PC-3 (cell line): ENCODE data around the gene CDC42BPB. TPM values are rescaled to one million over a fixed set of nuclear protein-coding genes. Genes with fewer than 3 reads are reported as not detected.

Experiments used
- ATAC-seq: fragments of 200-7000 bp; cut with Tn5 transposase; 2 replicates; pipeline ENCODE4 v1.9.1; 2020; ENCODE audit warnings: mild to moderate bottlenecking, moderate library complexity
- BruUV-seq: library from RNA; stranded (reverse); fragments of 400-500 nt; replicated peaks from 2 replicates; lab custom pipeline; 2021; lab: Mats Ljungman, UMichigan
- CTCF ChIA-PET: fragments of 300-600 bp; sonication (Branson Sonifier 250); formaldehyde crosslinking; loops from one replicate; lab custom pipeline; 2022; ENCODE audit warnings: antibody characterized with exemption; lab: Charles Lee
- POLR2A ChIA-PET: fragments of 300-600 bp; sonication (Branson Sonifier 250); formaldehyde crosslinking; loops from one replicate; lab custom pipeline; 2022; ENCODE audit warnings: antibody characterized with exemption; ENCODE audit not compliant: unreplicated experiment; lab: Charles Lee
- DNase-seq: peaks from one replicate; pipeline ENCODE4 v3.0.0-alpha.2; 2015
- H2AFZ ChIP-seq: fragments of 300-600 bp; sonication (generic); 2 replicates; pipeline ENCODE4 v1.6.0; 2016; ENCODE audit warnings: antibody characterized with exemption, low read length
- H3F3A ChIP-seq: fragments of 300-600 bp; sonication (generic); one replicate; pipeline ENCODE4 v1.6.0; 2017; ENCODE audit warnings: antibody characterized with exemption, low read length, control low read depth, mild to moderate bottlenecking; ENCODE audit not compliant: unreplicated experiment
- H3K27ac ChIP-seq: fragments of 300-600 bp; sonication (generic); 2 replicates; pipeline ENCODE4 v1.5.1; 2016; ENCODE audit warnings: mild to moderate bottlenecking, low read length
- H3K27me3 ChIP-seq: fragments of 300-600 bp; sonication (generic); 2 replicates; pipeline ENCODE4 v1.6.1; 2016; ENCODE audit warnings: low read length, mixed read lengths
- H3K36me3 ChIP-seq: fragments of 300-600 bp; sonication (generic); 2 replicates; pipeline ENCODE4 v1.6.1; 2016; ENCODE audit warnings: low read depth, mixed run types, low read length, mixed read lengths
- H3K4me1 ChIP-seq: fragments of 300-600 bp; sonication (generic); 2 replicates; pipeline ENCODE4 v1.5.1; 2016; ENCODE audit warnings: low read length; ENCODE audit not compliant: insufficient read depth
- H3K4me2 ChIP-seq: fragments of 300-600 bp; sonication (generic); 2 replicates; pipeline ENCODE4 v1.6.0; 2016; ENCODE audit warnings: low read length
- H3K4me3 ChIP-seq: fragments of 300-600 bp; sonication (generic); 2 replicates; pipeline ENCODE4 v1.5.1; 2016; ENCODE audit warnings: mild to moderate bottlenecking, low read length, mixed read lengths
- H3K79me2 ChIP-seq: fragments of 300-600 bp; sonication (generic); 2 replicates; pipeline ENCODE4 v1.6.1; 2017; ENCODE audit warnings: low read length, mixed read lengths
- H3K9ac ChIP-seq: fragments of 300-600 bp; sonication (generic); 2 replicates; pipeline ENCODE4 v1.6.0; 2016; ENCODE audit warnings: mild to moderate bottlenecking, low read length
- H3K9me2 ChIP-seq: fragments of 300-600 bp; sonication (generic); replicated peaks from 2 replicates; pipeline ENCODE4 v1.6.1; 2016; ENCODE audit warnings: mixed run types, low read length, mixed read lengths
- H3K9me3 ChIP-seq: fragments of 300-600 bp; sonication (generic); 2 replicates; pipeline ENCODE4 v1.6.1; 2016; ENCODE audit warnings: low read length, mixed read lengths
- H4K20me1 ChIP-seq: fragments of 300-600 bp; sonication (generic); 2 replicates; pipeline ENCODE4 v1.6.1; 2016; ENCODE audit warnings: low read length, mixed read lengths
- CTCF ChIP-seq: fragments of 300-600 bp; sonication (generic); conservative IDR thresholded peaks from 2 replicates; pipeline ENCODE4 v1.5.1; 2017; ENCODE audit warnings: antibody characterized with exemption, low read depth, mild to moderate bottlenecking, low read length
- EZH2 ChIP-seq: fragments of 300-600 bp; sonication (generic); IDR thresholded peaks from one replicate; pipeline ENCODE4 v1.6.1; 2017; ENCODE audit warnings: antibody characterized with exemption, mild to moderate bottlenecking, low read length; ENCODE audit not compliant: unreplicated experiment
- EZH2phosphoT487 ChIP-seq: fragments of 300-600 bp; sonication (generic); IDR thresholded peaks from 2 replicates; pipeline ENCODE4 v1.6.1; 2018; ENCODE audit warnings: mild to moderate bottlenecking, antibody characterized with exemption, low read length, borderline replicate concordance
- intact Hi-C: fragments of 100-400 bp; cut with micrococcal nuclease; formaldehyde crosslinking; loops from 2 replicates; pipeline ENCODE4 v1.9.0; 2023
- total RNA-seq: library from RNA; depleted of rRNA; stranded (reverse); fragments of >200 nt; gene quantifications from 2 replicates; pipeline ENCODE4 v1.2.3, GENCODE V29; 2014

Gene CDC42BPB
- total RNA-seq, 1 experiment from 2014 or later, result 73.0 TPM

GRCh38 chr14:103085106-103086091, 28.1 kb upstream of the CDC42BPB start:
- ATAC-seq, result peak; percentile 34; the same call in 1 of the 2 replicates

GRCh38 chr14:103084021-103084919, 26.9 kb upstream of the CDC42BPB start, which contains the start of gene LBHD2:
LBHD2 (plus strand) TSS chr14:103084210; CDS start chr14:103086013, 1,803 bp downstream.
- no peaks in the 10 kb centered on the region for H3K27me3 ChIP-seq
- H3K36me3 ChIP-seq, result no peaks in the 10 kb centered on the region
- H3K9me3 ChIP-seq, result no peaks in the 10 kb centered on the region
- no peak within 1 kb of the TSS for H3K9ac ChIP-seq
- ChIA-PET POLR2A (no interaction called here), CTCF (no interaction called here)
- intact Hi-C loops, result no loop called here
- no TSS peak for BruUV-seq
- H2AFZ ChIP-seq, result no peak within 1 kb of the TSS
- H3K79me2 ChIP-seq, result no peaks in the 10 kb centered on the region
- no peak within 1 kb of the TSS for H3K4me2 ChIP-seq
- no peak within 1 kb of the TSS for H3K27ac ChIP-seq
- ATAC-seq (no peak), DNase-seq (no peak)
- no peak within 1 kb of the TSS for H3K4me3 ChIP-seq
- H3F3A ChIP-seq, result no peaks in the 10 kb centered on the region
- H3K9me2 ChIP-seq, result no peaks in the 10 kb centered on the region
- TF ChIP-seq EZH2 (no peak), EZH2phosphoT487 (no peak), CTCF (no peak)
- no peaks in the 10 kb centered on the region for H3K4me1 ChIP-seq
- no peaks in the 10 kb centered on the region for H4K20me1 ChIP-seq

More at GRCh38 chr14:103085106-103086091, 28.1 kb upstream of the CDC42BPB start:
- no TSS peak for BruUV-seq
- Histone ChIP-seq H3K27ac (no peak overlapping the region), H3K4me3 (no peak overlapping the region), H3K9me3 (no peaks in the 10 kb centered on the region), H2AFZ (no peak overlapping the region), H3K9me2 (no peaks in the 10 kb centered on the region), H3K9ac (no peak overlapping the region), H3K36me3 (no peaks in the 10 kb centered on the region), H4K20me1 (no peaks in the 10 kb centered on the region), H3K4me2 (no peak overlapping the region), H3K27me3 (no peaks in the 10 kb centered on the region), H3K79me2 (no peaks in the 10 kb centered on the region), H3F3A (no peaks in the 10 kb centered on the region), H3K4me1 (no peaks in the 10 kb centered on the region)
- ChIA-PET POLR2A (no interaction called here), CTCF (interaction anchor here (0.5 kb wide), 1 partner anchor 11 kb away, joined by 4 read pairs; no protein-coding TSS in a partner anchor)
- intact Hi-C loops, result no loop called here
- DNase-seq, result no peak
- TF ChIP-seq EZH2phosphoT487, result no peak
- TF ChIP-seq EZH2, result no peak
- peak; percentile 47 for TF ChIP-seq CTCF
